ENCODE results near the gene ARID3C. TPM values are rescaled to one million over a fixed set of nuclear protein-coding genes. Genes with fewer than 3 reads are reported as not detected.

The ARID3C gene
- total and polyA plus RNA-seq, 10 of the 15 experiments (the other 5 are each of a cell fraction or from before 2014, with no cell fraction given), result not detected

GRCh38 chr9:34575862-34576596 is 52.8 kb downstream of the ARID3C start:
- no peaks in the 10 kb centered on the region for H3K79me2 ChIP-seq (ENCODE audit: control insufficient read depth, insufficient read depth, low read length)
- peaks cover 15 to 19% of the 10 kb centered on the region in 2 experiments for H3K27me3 ChIP-seq (replicated peaks in 1 of 2; ENCODE audit: control insufficient read depth in 2 of 2, insufficient read depth in 2 of 2, low read length in 1 of 2)
- no TSS peak for BruUV-seq (replicated peaks)
- DNase-seq (ENCODE audit: low read depth, low spot score) (no peak), FAIRE-seq (no peak), ATAC-seq (no peak)
- no peak overlapping the region for H2AFZ ChIP-seq (ENCODE audit: control insufficient read depth, low read depth, low read length)
- H3K4me1 ChIP-seq (ENCODE audit: control insufficient read depth, insufficient read depth, low read length), result no peaks in the 10 kb centered on the region
- H3K4me3 ChIP-seq, result no peak overlapping the region
- ChIA-PET CTCF (interaction anchor here (1.6 kb wide), 1 partner anchor 172 kb away, joined by 5 read pairs; no protein-coding TSS in a partner anchor), POLR2A (no interaction called here), RAD21 (ENCODE audit: unreplicated experiment) (no interaction called here), SMC1A (ENCODE audit: uncharacterized antibody, unreplicated experiment) (no interaction called here)
- no peak overlapping the region for H3K4me2 ChIP-seq (ENCODE audit: control insufficient read depth, insufficient read depth)
- no peak overlapping the region for H3K27ac ChIP-seq (ENCODE audit: control insufficient read depth, insufficient read depth)
- in situ Hi-C loops (cut with MboI) (no loop called here), intact Hi-C loops (cut with micrococcal nuclease; ENCODE audit: unreplicated experiment) (no loop called here)
- no peaks in the 10 kb centered on the region for H3K36me3 ChIP-seq (ENCODE audit: control insufficient read depth in 2 of 2, insufficient read depth in 2 of 2, low read length in 1 of 2)
- WGBS (ENCODE audit: insufficient coverage, insufficient replicate concordance, low lambda C conversion rate, missing lambda C conversion rate), result 44% methylated on average over 21 of the region's 21 CpGs
- no peaks in the 10 kb centered on the region for H3K9me3 ChIP-seq (replicated peaks; ENCODE audit: control insufficient read depth, insufficient read depth, low read length)
- H3K9ac ChIP-seq (ENCODE audit: control insufficient read depth, insufficient read depth, low read length), result no peak overlapping the region
- peaks cover 3% of the 10 kb centered on the region for H4K20me1 ChIP-seq (ENCODE audit: control insufficient read depth, insufficient read depth)
- TF ChIP-seq ZBTB4 (CRISPR knock-in tag; IDR thresholded peaks at IDR 0.05), result no peak
- no peak for TF ChIP-seq NFYB (IDR thresholded peaks at IDR 0.05; ENCODE audit: insufficient read depth, low read depth, low read length)
- no peak for TF ChIP-seq TCF12 (IDR thresholded peaks at IDR 0.05; ENCODE audit: low read depth, low read length)
- TF ChIP-seq, protein P1, sequence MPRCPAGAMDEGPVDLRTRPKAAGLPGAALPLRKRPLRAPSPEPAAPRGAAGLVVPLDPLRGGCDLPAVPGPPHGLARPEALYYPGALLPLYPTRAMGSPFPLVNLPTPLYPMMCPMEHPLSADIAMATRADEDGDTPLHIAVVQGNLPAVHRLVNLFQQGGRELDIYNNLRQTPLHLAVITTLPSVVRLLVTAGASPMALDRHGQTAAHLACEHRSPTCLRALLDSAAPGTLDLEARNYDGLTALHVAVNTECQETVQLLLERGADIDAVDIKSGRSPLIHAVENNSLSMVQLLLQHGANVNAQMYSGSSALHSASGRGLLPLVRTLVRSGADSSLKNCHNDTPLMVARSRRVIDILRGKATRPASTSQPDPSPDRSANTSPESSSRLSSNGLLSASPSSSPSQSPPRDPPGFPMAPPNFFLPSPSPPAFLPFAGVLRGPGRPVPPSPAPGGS (IDR thresholded peaks at IDR 0.05; ENCODE audit: borderline replicate concordance, insufficient read depth, low read depth, low read length, poor library complexity, severe bottlenecking), result no peak
- TF ChIP-seq MEF2A (IDR thresholded peaks at IDR 0.05; ENCODE audit: insufficient read depth, low read depth, low read length), result no peak
- TF ChIP-seq POLR2AphosphoS2 (IDR thresholded peaks at IDR 0.05; ENCODE audit: low read depth, low read length), result no peak
- no peak for TF ChIP-seq SMAD1 (IDR thresholded peaks at IDR 0.05; ENCODE audit: low read depth, partially characterized antibody)
- no peak for TF ChIP-seq CHD2 (IDR thresholded peaks at IDR 0.05; ENCODE audit: borderline replicate concordance, low read depth, low read length)
- no peak for TF ChIP-seq ESRRA (IDR thresholded peaks at IDR 0.05; ENCODE audit: low read length)
- TF ChIP-seq SP1 (IDR thresholded peaks at IDR 0.05; ENCODE audit: low read depth, low read length), result no peak
- no peak for TF ChIP-seq NR2F1 (conservative IDR thresholded peaks at IDR 0.05)
- no peak for TF ChIP-seq LARP7 (IDR thresholded peaks at IDR 0.05)
- TF ChIP-seq PRDM15 (CRISPR knock-in tag; IDR thresholded peaks at IDR 0.05), result no peak
- no peak for TF ChIP-seq E2F4 (IDR thresholded peaks at IDR 0.05; ENCODE audit: low read depth, low read length)
